HG02642 (cell line): Measurements from ENCODE around the gene COA1.
A peak's percentile ranks its signal among the peaks of the same experiment; 100 is the strongest.
"Not testable (repeated sequence)": the region's sequence is repeated elsewhere in the genome, so short reads cannot be mapped to it uniquely, and the experiment has no call there.

Experiments
- ATAC-seq: cut with Tn5 transposase; IDR thresholded peaks from one replicate; pipeline ENCODE4 v1.9.1; 2021; ENCODE audit warnings: mild to moderate bottlenecking; ENCODE audit not compliant: unreplicated experiment, poor library complexity

Gene COA1

GRCh38 chr7:43729214-43729923 lies at the start of gene COA1:
TSS of gene COA1 (minus strand) at chr7:43729523. CDS start at chr7:43648614, 80,909 bp downstream.
- peak; percentile 88 for ATAC-seq

- not testable (repeated sequence) for ATAC-seq
Measured at GRCh38 chr7:43778293-43779044, 49.1 kb upstream of the COA1 start.

GRCh38 chr7:43775255-43775654 lies 45.9 kb upstream of the COA1 start:
- ATAC-seq = not testable (repeated sequence)

- not testable (repeated sequence) for ATAC-seq
Measured at GRCh38 chr7:43773268-43773667, 43.9 kb upstream of the COA1 start.

- ATAC-seq = no peak
Measured at GRCh38 chr7:43771573-43771972, 42.2 kb upstream of the COA1 start.

- ATAC-seq = no peak
Measured at GRCh38 chr7:43771128-43771527, 41.8 kb upstream of the COA1 start.

GRCh38 chr7:43769791-43770465 lies 40.6 kb upstream of the COA1 start:
- no peak for ATAC-seq

- ATAC-seq = no peak
Measured at GRCh38 chr7:43769281-43769680, 40.0 kb upstream of the COA1 start.

GRCh38 chr7:43768887-43769272 lies 39.6 kb upstream of the COA1 start:
- no peak for ATAC-seq

- ATAC-seq = no peak
Measured at GRCh38 chr7:43768201-43768886, 39.0 kb upstream of the COA1 start.

- ATAC-seq = no peak
Measured at GRCh38 chr7:43767311-43767710, 38.0 kb upstream of the COA1 start.

GRCh38 chr7:43766564-43766963 lies 37.2 kb upstream of the COA1 start:
- ATAC-seq = no peak

GRCh38 chr7:43764807-43765491 lies 35.6 kb upstream of the COA1 start:
- no peak for ATAC-seq

GRCh38 chr7:43764039-43764761 lies 34.9 kb upstream of the COA1 start:
- no peak for ATAC-seq

GRCh38 chr7:43763183-43763582 lies 33.9 kb upstream of the COA1 start:
- ATAC-seq = no peak

- ATAC-seq = no peak
Measured at GRCh38 chr7:43761938-43762692, 32.8 kb upstream of the COA1 start.

GRCh38 chr7:43761382-43761781 lies 32.1 kb upstream of the COA1 start:
- ATAC-seq = no peak

GRCh38 chr7:43760861-43761260 lies 31.5 kb upstream of the COA1 start:
- no peak for ATAC-seq
